ENCODE measurements around the gene FAM120A.

- TF ChIP-seq POLR2A (IDR thresholded peaks at IDR 0.05; ENCODE audit: low read length) (no peak), GATA1 (IDR thresholded peaks at IDR 0.05; ENCODE audit: low read depth, low read length) (no peak)
Observed at GRCh38 chr9:93579711-93580516, 128.4 kb downstream of the FAM120A start.
